Occipital lobe (tissue), 2 donors: ENCODE measurements around the gene SLC43A1. TPM values are rescaled to one million over a fixed set of nuclear protein-coding genes. Genes with fewer than 3 reads are reported as not detected.

ENCODE experiments used
- small RNA-seq: library from RNA; depleted of rRNA; stranded (forward); fragments of <200 nt; gene quantifications from one replicate; pipeline ENCODE3, GENCODE V24; 2014
- total RNA-seq: library from RNA; depleted of rRNA; stranded (reverse); fragments of >200 nt; gene quantifications from one replicate; pipeline ENCODE4 v1.2.3, GENCODE V29; 2014

The SLC43A1 gene
- total RNA-seq, 1 donor from 2014 or later, result 0.94 TPM

Small RNA genes within 50 kb of the gene (small RNA-seq; reads per million reads assigned to genes)
- gene RN7SL605P, result not detected
- gene RNA5SP341, result not detected

Other genes with a start within 250 kb of the SLC43A1 start
- 19.3 TPM for gene TNKS1BP1, start 190.8 kb downstream of the SLC43A1 start, total RNA-seq
- 49.8 TPM for gene SSRP1, start 179.8 kb downstream of the SLC43A1 start, total RNA-seq
- not detected for gene P2RX3, start 177.3 kb downstream of the SLC43A1 start, total RNA-seq
- gene PRG3, start 134.6 kb downstream of the SLC43A1 start, total RNA-seq, result 0.31 TPM
- not detected for gene PRG2, start 125.1 kb downstream of the SLC43A1 start, total RNA-seq
- 8.7 TPM for gene SLC43A3, start 88.6 kb downstream of the SLC43A1 start, total RNA-seq
- gene RTN4RL2, start 55.2 kb downstream of the SLC43A1 start, total RNA-seq, result 0.47 TPM
- gene TIMM10, start 15.1 kb upstream of the SLC43A1 start, total RNA-seq, result 33.1 TPM
- gene SMTNL1, start 21.9 kb upstream of the SLC43A1 start, total RNA-seq, result not detected
- 46.6 TPM for gene UBE2L6, start 52.0 kb upstream of the SLC43A1 start, total RNA-seq
- 9.0 TPM for gene SERPING1, start 82.0 kb upstream of the SLC43A1 start, total RNA-seq
- gene YPEL4, start 134.2 kb upstream of the SLC43A1 start, total RNA-seq, result 3.6 TPM
- 15.1 TPM for gene CLP1, start 142.1 kb upstream of the SLC43A1 start, total RNA-seq
- 18.6 TPM for gene ZDHHC5, start 152.4 kb upstream of the SLC43A1 start, total RNA-seq
- 27.1 TPM for gene MED19, start 196.5 kb upstream of the SLC43A1 start, total RNA-seq
- gene TMX2, start 196.9 kb upstream of the SLC43A1 start, total RNA-seq, result 44.6 TPM
- 48.5 TPM for gene SELENOH, start 225.8 kb upstream of the SLC43A1 start, total RNA-seq
- gene BTBD18, start 236.1 kb upstream of the SLC43A1 start, total RNA-seq, result not detected
- 122 TPM for gene CTNND1, start 246.1 kb upstream of the SLC43A1 start, total RNA-seq